Activated CD4-positive, CD25-positive, alpha-beta regulatory T cell treated with anti-CD3 and anti-CD28 coated beads, Interleukin-2, amount 50 U/mL, for 24 hours (primary cell): Measurements from ENCODE around the gene SNAPC4.

Source experiments
- ATAC-seq, 2 donors: fragments of 150-1000 bp; cut with Tn5 transposase; one replicate each; pipeline ENCODE4 v1.10.0; 2021; ENCODE audit warnings: mild to moderate bottlenecking in 1 of 2, moderate library complexity in 1 of 2

Gene SNAPC4

GRCh38 chr9:136400038-136400834 is at the start of gene SNAPC4:
Gene SNAPC4, minus strand, starts transcription at chr9:136400170. Its CDS starts 1,742 bp downstream, at chr9:136398428.
- peak; percentile 64 to 68 for ATAC-seq

- ATAC-seq: no peak
Measured at GRCh38 chr9:136448655-136449054, 48.7 kb upstream of the SNAPC4 start.

GRCh38 chr9:136447173-136447778 is 47.3 kb upstream of the SNAPC4 start:
- ATAC-seq: no peak

- no peak for ATAC-seq
Measured at GRCh38 chr9:136445799-136446198, 45.8 kb upstream of the SNAPC4 start.

GRCh38 chr9:136444102-136444501 is 44.1 kb upstream of the SNAPC4 start:
- ATAC-seq: no peak

GRCh38 chr9:136443687-136444086 is 43.7 kb upstream of the SNAPC4 start:
- no peak for ATAC-seq

- no peak for ATAC-seq
Measured at GRCh38 chr9:136443087-136443486, 43.1 kb upstream of the SNAPC4 start.

- ATAC-seq: no peak
Measured at GRCh38 chr9:136442265-136442664, 42.3 kb upstream of the SNAPC4 start.

- no peak for ATAC-seq
Measured at GRCh38 chr9:136441681-136442245, 41.8 kb upstream of the SNAPC4 start.

GRCh38 chr9:136441191-136441680 is 41.3 kb upstream of the SNAPC4 start:
- ATAC-seq: no peak

GRCh38 chr9:136439481-136440408 is 39.8 kb upstream of the SNAPC4 start, which contains the start of gene INPP5E:
Gene INPP5E, minus strand, starts transcription at chr9:136439845. Its CDS starts 426 bp downstream, at chr9:136439419.
- ATAC-seq: peak; percentile 83 to 85

- ATAC-seq: peak; percentile 74 to 77
Measured at GRCh38 chr9:136438548-136439480, 38.8 kb upstream of the SNAPC4 start.

GRCh38 chr9:136437839-136438547 is 38.0 kb upstream of the SNAPC4 start:
- no peak for ATAC-seq

GRCh38 chr9:136437430-136437829 is 37.5 kb upstream of the SNAPC4 start:
- no peak for ATAC-seq

GRCh38 chr9:136436055-136436634 is 36.2 kb upstream of the SNAPC4 start:
- no peak for ATAC-seq

GRCh38 chr9:136434580-136435169 is 34.7 kb upstream of the SNAPC4 start:
- no peak for ATAC-seq

- no peak for ATAC-seq
Measured at GRCh38 chr9:136433849-136434579, 34.0 kb upstream of the SNAPC4 start.

- ATAC-seq: no peak
Measured at GRCh38 chr9:136433043-136433715, 33.2 kb upstream of the SNAPC4 start.

- no peak for ATAC-seq
Measured at GRCh38 chr9:136432591-136432990, 32.6 kb upstream of the SNAPC4 start.
